Panc1 (cell line): ENCODE data around the gene POLR2F.

ENCODE experiments used
- POLR2AphosphoS5 ChIP-seq: IDR thresholded peaks from 2 replicates; pipeline ENCODE4 v1.6.1; 2012; ENCODE audit warnings: mild to moderate bottlenecking, low read depth, low read length, moderate library complexity
- SIN3A ChIP-seq: IDR thresholded peaks from 2 replicates; pipeline ENCODE4 v1.6.1; 2012; ENCODE audit warnings: low read depth, mild to moderate bottlenecking, low read length, moderate library complexity, borderline replicate concordance; ENCODE audit not compliant: insufficient read depth
- TCF7L2 ChIP-seq: IDR thresholded peaks from 2 replicates; pipeline ENCODE4 v1.6.1; 2011; ENCODE audit warnings: mild to moderate bottlenecking, low read depth, low read length, inconsistent platforms
- TF ChIP-seq, protein P1 (sequence below): fragments of 450-650 bp; IDR thresholded peaks from 2 replicates; pipeline ENCODE4 v1.5.1; 2017; ENCODE audit warnings: mild to moderate bottlenecking
- TF ChIP-seq, protein P2 (sequence below), 2 experiments: IDR thresholded peaks; 2 replicates each; pipeline ENCODE4 v1.6.1; 2011 to 2012; ENCODE audit warnings: low read depth in 2 of 2, control low read depth in 1 of 2, low read length in 1 of 2, mild to moderate bottlenecking in 1 of 2, moderate library complexity in 1 of 2; ENCODE audit not compliant: insufficient read depth in 1 of 2

DNA sequence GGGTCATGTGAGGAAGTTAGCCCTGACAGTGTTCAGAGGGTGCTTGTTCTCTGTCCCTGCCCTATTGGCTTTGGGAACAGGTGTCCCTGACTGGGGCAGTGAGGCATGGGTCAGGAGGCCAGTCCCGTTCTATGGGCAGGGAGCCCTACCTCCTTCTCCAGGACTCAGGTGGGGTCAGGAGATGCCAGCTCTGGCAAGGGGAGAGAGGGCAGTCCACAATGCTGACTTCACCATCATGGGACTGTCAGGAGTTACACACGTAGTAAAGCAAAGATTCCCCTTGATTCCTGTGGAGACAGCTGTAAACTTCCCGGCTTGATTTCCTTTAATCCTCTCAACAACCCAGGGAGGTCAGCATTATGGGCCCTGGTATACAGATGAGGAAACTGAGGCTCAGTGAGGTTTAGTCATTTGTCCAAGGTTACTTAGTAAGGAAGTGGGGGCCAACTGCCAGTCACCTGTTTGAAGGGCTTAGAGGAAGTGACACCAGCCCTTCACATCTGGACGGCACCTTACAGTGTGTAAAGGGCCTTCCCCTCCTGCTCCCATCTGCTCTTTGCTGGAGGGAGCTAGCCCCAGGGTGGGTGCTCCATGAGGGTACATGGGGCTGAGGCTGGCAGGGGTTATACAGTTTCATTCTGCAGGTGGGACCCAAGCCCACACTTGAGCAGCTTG, 35.5 kb upstream of the POLR2F start:
- TF ChIP-seq, protein P1, sequence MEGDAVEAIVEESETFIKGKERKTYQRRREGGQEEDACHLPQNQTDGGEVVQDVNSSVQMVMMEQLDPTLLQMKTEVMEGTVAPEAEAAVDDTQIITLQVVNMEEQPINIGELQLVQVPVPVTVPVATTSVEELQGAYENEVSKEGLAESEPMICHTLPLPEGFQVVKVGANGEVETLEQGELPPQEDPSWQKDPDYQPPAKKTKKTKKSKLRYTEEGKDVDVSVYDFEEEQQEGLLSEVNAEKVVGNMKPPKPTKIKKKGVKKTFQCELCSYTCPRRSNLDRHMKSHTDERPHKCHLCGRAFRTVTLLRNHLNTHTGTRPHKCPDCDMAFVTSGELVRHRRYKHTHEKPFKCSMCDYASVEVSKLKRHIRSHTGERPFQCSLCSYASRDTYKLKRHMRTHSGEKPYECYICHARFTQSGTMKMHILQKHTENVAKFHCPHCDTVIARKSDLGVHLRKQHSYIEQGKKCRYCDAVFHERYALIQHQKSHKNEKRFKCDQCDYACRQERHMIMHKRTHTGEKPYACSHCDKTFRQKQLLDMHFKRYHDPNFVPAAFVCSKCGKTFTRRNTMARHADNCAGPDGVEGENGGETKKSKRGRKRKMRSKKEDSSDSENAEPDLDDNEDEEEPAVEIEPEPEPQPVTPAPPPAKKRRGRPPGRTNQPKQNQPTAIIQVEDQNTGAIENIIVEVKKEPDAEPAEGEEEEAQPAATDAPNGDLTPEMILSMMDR, result no peak
- no peak for TF ChIP-seq SIN3A
- no peak for TF ChIP-seq POLR2AphosphoS5
- TF ChIP-seq, protein P2, sequence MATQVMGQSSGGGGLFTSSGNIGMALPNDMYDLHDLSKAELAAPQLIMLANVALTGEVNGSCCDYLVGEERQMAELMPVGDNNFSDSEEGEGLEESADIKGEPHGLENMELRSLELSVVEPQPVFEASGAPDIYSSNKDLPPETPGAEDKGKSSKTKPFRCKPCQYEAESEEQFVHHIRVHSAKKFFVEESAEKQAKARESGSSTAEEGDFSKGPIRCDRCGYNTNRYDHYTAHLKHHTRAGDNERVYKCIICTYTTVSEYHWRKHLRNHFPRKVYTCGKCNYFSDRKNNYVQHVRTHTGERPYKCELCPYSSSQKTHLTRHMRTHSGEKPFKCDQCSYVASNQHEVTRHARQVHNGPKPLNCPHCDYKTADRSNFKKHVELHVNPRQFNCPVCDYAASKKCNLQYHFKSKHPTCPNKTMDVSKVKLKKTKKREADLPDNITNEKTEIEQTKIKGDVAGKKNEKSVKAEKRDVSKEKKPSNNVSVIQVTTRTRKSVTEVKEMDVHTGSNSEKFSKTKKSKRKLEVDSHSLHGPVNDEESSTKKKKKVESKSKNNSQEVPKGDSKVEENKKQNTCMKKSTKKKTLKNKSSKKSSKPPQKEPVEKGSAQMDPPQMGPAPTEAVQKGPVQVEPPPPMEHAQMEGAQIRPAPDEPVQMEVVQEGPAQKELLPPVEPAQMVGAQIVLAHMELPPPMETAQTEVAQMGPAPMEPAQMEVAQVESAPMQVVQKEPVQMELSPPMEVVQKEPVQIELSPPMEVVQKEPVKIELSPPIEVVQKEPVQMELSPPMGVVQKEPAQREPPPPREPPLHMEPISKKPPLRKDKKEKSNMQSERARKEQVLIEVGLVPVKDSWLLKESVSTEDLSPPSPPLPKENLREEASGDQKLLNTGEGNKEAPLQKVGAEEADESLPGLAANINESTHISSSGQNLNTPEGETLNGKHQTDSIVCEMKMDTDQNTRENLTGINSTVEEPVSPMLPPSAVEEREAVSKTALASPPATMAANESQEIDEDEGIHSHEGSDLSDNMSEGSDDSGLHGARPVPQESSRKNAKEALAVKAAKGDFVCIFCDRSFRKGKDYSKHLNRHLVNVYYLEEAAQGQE (IDR thresholded peaks at IDR 0.05; ENCODE audit: insufficient read depth in 1 of 2, low read depth in 2 of 2, low read length in 1 of 2), result no peak
- TF ChIP-seq TCF7L2, result no peak
